Mammary epithelial cell (primary cell): ENCODE results near the gene SLC6A2.
"Not testable (repeated sequence)": the region's sequence is repeated elsewhere in the genome, so short reads cannot be mapped to it uniquely, and the experiment has no call there.

Source experiments
- EZH2 ChIP-seq: IDR thresholded peaks from 2 replicates; pipeline ENCODE4 v1.6.1; 2012; ENCODE audit warnings: low read length, inconsistent platforms, borderline replicate concordance
- TF ChIP-seq, protein P1 (sequence below), 2 donors: IDR thresholded peaks in 1 of 2; conservative IDR thresholded peaks in 1 of 2; 2 replicates each; pipeline ENCODE4 v1.5.1; 2011 to 2012; ENCODE audit warnings: inconsistent platforms in 2 of 2, low read length in 2 of 2, mild to moderate bottlenecking in 2 of 2, control low read depth in 1 of 2, low read depth in 1 of 2; ENCODE audit not compliant: insufficient read depth in 1 of 2; ENCODE audit errors: extremely low read depth in 1 of 2

DNA sequence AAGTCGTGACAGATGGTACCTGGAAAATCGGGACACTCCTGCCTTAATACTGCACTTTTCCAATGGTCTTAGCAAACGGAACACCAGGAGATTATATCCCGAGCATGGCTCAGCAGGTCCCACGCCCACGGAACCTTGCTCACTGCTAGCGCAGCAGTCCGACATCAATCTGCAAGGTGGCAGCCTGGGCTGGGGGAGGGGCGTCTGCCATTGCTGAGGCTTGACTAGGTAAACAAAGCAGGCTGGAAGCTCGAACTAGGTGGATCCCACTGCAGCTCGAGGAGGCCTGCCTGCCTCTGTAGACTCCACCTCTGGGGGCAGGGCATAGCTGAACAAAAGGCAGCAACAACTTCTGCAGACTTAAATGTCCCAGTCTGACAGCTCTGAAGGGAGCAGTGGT lies 40.1 kb upstream of the SLC6A2 start:
- TF ChIP-seq, protein P1, sequence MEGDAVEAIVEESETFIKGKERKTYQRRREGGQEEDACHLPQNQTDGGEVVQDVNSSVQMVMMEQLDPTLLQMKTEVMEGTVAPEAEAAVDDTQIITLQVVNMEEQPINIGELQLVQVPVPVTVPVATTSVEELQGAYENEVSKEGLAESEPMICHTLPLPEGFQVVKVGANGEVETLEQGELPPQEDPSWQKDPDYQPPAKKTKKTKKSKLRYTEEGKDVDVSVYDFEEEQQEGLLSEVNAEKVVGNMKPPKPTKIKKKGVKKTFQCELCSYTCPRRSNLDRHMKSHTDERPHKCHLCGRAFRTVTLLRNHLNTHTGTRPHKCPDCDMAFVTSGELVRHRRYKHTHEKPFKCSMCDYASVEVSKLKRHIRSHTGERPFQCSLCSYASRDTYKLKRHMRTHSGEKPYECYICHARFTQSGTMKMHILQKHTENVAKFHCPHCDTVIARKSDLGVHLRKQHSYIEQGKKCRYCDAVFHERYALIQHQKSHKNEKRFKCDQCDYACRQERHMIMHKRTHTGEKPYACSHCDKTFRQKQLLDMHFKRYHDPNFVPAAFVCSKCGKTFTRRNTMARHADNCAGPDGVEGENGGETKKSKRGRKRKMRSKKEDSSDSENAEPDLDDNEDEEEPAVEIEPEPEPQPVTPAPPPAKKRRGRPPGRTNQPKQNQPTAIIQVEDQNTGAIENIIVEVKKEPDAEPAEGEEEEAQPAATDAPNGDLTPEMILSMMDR (conservative IDR thresholded peaks at IDR 0.05 in 1 of 2, IDR thresholded peaks at IDR 0.05 in 1 of 2; ENCODE audit: extremely low read depth in 1 of 2, insufficient read depth in 1 of 2, low read depth in 1 of 2, low read length in 2 of 2): not testable (repeated sequence)
- not testable (repeated sequence) for TF ChIP-seq EZH2
